GM13976 (cell line): ENCODE measurements around the gene LCLAT1.

Source experiments
- DNase-seq: peaks from one replicate; pipeline ENCODE4 v3.0.0; 2012; ENCODE audit warnings: low spot score
- in situ Hi-C: fragments of 300-500 bp; cut with MboI; formaldehyde crosslinking; loops from one replicate; pipeline ENCODE4 v1.12.0; 2022; ENCODE audit warnings: low sequenced_read_pairs, mixed read lengths, inconsistent platforms; ENCODE audit not compliant: unreplicated experiment
- TF ChIP-seq, protein P1 (sequence below): IDR thresholded peaks from 2 replicates; pipeline ENCODE4 v1.5.1; 2012; ENCODE audit warnings: borderline replicate concordance, mild to moderate bottlenecking; ENCODE audit not compliant: insufficient read depth; ENCODE audit errors: extremely low read depth, missing control alignments, control extremely low read depth

The LCLAT1 gene

DNA sequence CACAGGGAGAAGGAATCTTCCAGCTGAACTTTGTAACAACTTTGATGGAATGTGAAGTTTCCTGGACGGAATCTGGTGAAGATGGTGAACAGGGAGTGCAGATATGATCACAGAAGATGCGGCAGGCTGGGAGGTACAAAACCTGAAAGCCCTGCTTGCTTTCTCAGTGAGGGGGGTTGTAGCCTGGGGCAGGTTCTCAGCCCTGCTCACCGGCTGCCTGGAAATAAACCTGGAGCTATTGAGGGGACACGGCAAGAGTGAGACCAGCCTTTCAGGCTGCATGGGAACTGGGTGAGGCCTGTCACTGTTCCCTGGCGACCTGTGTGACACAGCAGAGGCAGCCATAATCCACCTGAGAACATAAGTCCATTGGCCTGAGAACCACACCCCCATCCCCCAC, 174.8 kb downstream of the LCLAT1 start:
- in situ Hi-C loops, result no loop called here
- no peak for DNase-seq

DNA sequence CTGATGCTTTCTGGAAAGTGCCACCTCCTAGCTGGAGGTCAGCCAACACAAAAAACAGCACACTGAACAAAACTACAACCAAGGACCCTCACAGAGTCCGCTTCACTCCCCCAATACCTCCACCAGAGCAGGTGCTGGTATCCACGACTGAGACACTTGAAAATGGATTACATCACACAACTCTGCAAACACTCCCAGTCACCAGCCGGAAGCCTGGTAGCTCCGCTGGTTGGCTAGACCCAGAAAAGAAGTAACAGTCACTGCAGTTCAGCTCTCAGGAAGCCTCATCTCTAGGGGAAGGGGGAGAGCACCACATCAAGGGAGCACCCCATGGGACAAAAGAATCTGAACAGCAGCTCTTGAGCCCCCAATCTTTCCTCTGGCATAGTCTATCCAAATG, 175.4 kb downstream of the LCLAT1 start:
- in situ Hi-C loops, result no loop called here
- TF ChIP-seq, protein P1, sequence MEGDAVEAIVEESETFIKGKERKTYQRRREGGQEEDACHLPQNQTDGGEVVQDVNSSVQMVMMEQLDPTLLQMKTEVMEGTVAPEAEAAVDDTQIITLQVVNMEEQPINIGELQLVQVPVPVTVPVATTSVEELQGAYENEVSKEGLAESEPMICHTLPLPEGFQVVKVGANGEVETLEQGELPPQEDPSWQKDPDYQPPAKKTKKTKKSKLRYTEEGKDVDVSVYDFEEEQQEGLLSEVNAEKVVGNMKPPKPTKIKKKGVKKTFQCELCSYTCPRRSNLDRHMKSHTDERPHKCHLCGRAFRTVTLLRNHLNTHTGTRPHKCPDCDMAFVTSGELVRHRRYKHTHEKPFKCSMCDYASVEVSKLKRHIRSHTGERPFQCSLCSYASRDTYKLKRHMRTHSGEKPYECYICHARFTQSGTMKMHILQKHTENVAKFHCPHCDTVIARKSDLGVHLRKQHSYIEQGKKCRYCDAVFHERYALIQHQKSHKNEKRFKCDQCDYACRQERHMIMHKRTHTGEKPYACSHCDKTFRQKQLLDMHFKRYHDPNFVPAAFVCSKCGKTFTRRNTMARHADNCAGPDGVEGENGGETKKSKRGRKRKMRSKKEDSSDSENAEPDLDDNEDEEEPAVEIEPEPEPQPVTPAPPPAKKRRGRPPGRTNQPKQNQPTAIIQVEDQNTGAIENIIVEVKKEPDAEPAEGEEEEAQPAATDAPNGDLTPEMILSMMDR, result no peak
- no peak for DNase-seq

More for the DNA sequence above, 174.8 kb downstream of the LCLAT1 start:
- TF ChIP-seq, protein P1, result no peak

DNA sequence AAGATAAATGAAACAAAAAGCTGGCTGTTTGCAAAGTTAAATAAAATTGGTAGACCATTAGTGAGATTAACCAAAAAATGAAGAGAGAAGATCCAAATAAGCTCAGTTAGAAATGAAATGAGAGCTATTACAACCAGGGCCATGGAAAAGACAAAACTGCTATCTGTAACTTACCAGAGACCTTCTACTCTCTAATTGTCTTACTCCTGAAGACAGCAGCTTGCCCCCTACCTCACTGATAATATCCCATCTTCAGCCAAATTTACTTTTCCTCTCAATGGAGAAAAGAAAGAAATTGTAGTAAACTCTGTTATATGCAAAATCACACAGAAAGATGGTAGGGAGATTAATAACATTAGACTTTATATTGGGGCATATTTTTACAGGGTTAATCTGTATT, 178.2 kb downstream of the LCLAT1 start:
- no peak for DNase-seq
- in situ Hi-C loops, result no loop called here
- TF ChIP-seq, protein P1, result no peak

DNA sequence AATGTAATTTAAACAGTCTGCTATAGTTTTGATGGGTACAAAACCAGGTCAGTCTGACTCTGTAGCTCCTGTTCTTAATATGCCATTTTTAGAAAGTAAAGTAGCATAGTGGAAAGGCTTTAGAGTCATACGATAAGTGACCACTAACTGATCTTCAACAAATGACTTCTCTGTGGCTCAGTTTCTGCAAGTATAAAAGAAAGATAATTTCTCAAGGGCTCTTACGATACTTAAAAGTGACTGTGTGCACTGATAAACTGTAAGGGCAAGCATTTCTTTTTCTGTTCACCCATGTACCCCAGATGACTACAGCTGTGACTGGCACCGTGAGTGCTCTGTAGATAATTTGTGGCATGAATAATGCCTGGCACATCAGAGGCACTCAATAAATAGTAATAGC, 178.7 kb downstream of the LCLAT1 start:
- TF ChIP-seq, protein P1, result no peak
- in situ Hi-C loops, result no loop called here
- DNase-seq, result no peak

DNA sequence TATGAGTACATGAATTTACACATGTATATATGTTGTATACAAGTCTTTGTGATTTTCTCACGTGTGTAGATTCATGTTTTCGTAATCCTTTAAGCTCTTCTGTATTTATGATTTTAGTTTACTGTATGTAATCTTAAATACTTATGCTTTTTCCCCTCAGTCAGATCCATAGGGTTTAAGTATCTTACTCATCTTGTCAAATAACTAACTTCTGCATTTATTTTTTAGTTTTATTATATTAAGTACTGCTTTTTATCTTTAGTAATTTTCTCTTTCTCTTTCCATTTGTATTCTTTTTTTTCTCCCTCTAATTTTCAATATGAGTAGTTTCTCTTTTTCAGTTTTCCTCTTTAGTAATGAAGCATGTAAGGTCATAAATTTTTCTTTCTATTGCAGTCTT, 179.4 kb downstream of the LCLAT1 start:
- in situ Hi-C loops, result no loop called here
- no peak for DNase-seq
- TF ChIP-seq, protein P1, result no peak

DNA sequence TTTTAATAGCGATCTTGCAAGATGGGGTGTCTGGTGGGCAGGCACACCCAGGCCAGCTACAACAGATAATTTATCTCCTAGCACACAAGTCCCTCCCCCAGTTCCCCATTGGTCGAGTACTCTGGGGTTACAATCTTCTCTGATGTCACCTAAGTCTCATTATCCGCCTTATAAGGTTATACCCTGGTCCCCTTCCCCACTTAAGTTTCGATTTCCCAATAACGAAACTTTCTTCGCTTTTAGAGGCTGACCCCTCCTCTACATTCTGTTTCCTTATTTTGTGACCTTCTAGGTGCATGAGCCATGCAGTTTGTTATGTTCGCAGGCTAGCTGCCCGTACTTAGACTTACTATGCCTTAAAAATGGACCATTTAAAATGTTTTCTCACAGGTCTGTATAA, 180.1 kb downstream of the LCLAT1 start:
- in situ Hi-C loops, result no loop called here
- TF ChIP-seq, protein P1, result no peak
- DNase-seq, result no peak

DNA sequence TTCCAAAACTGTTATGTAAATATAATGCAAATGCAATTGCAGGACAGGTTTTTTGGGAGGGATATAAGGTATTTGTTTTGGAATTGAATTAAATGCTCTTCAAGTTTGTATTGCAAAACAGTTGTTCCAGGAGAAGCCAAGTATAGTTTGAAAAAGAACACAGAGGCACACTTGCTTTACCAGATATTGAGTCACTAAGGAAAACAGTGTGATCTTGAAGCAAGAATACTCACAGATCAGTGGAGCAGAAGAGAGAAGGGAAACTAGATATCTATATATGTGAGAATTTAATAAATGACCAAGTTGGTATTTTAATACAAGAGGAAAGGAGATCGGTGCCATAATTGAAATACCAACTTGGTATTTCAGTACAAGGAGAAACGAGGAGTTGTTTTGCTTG, 181.3 kb downstream of the LCLAT1 start:
- DNase-seq, result no peak
- TF ChIP-seq, protein P1, result no peak
- in situ Hi-C loops, result no loop called here
